Colonic mucosa (tissue), 4 donors: ENCODE results near the gene NAE1. TPM values are rescaled to one million over a fixed set of nuclear protein-coding genes. Genes with fewer than 3 reads are reported as not detected.

Experiments
- DNase-seq: peaks from one replicate; pipeline ENCODE4 v3.0.0-alpha.2; 2020
- H3K27ac ChIP-seq: fragments of 200-600 bp; one replicate; pipeline ENCODE4 v1.8.0; 2021
- H3K27me3 ChIP-seq: fragments of 200-600 bp; one replicate; pipeline ENCODE4 v1.8.0; 2021
- H3K36me3 ChIP-seq: fragments of 200-600 bp; one replicate; pipeline ENCODE4 v1.8.0; 2021
- H3K4me1 ChIP-seq: fragments of 200-600 bp; one replicate; pipeline ENCODE4 v1.8.0; 2021; ENCODE audit warnings: mild to moderate bottlenecking
- H3K4me3 ChIP-seq: fragments of 200-600 bp; one replicate; pipeline ENCODE4 v1.8.0; 2021
- H3K9ac ChIP-seq, 2 donors: one replicate each; pipeline ENCODE4 v1.7.0; 2013; ENCODE audit warnings: control low read depth in 2 of 2, low read depth in 2 of 2, low read length in 2 of 2
- H3K9me3 ChIP-seq: fragments of 200-600 bp; one replicate; pipeline ENCODE4 v1.8.0; 2021
- CTCF ChIP-seq: fragments of 200-600 bp; IDR thresholded peaks from one replicate; pipeline ENCODE4 v1.8.0; 2022; ENCODE audit warnings: antibody characterized with exemption, mild to moderate bottlenecking
- intact Hi-C: fragments of 100-400 bp; cut with DNase I; formaldehyde crosslinking; loops from one replicate; pipeline ENCODE4 v1.14.1; 2022
- total RNA-seq, 2 donors: library from RNA; stranded (reverse); fragmentation: NEBNext Ultra II Directional in 1 of 2; extraction: Animal tissue kit (Norgen Biotek cat#: 25700) in 1 of 2; gene quantifications; one replicate each; pipeline ENCODE4 v1.2.1, GENCODE V29; 2021
- donor health status: healthy.
- donor health status: DM: no; HTN: no; CAD: no.
- donor health status: DM: no; HTN: no; CAD: no.

NAE1 gene
- total RNA-seq, 2 donors from 2014 or later, result 42.2 to 62.0 TPM

- TF ChIP-seq CTCF, result no peak
- Histone ChIP-seq H3K27ac (no peak overlapping the region), H3K36me3 (no peaks in the 10 kb centered on the region), H3K9ac (no peak overlapping the region), H3K9me3 (no peaks in the 10 kb centered on the region), H3K4me3 (no peak overlapping the region), H3K4me1 (no peaks in the 10 kb centered on the region), H3K27me3 (no peaks in the 10 kb centered on the region)
- intact Hi-C loops, result loop anchor here (10.0 kb wide), 1 partner anchor 455 kb away; no protein-coding TSS in a partner anchor
- no peak for DNase-seq
Observed at GRCh38 chr16:66859397-66860068, 28.8 kb upstream of the NAE1 start.

GRCh38 chr16:66858740-66859396 lies 28.1 kb upstream of the NAE1 start:
- peak; percentile 34 for DNase-seq
- H3K9me3 ChIP-seq, result no peaks in the 10 kb centered on the region
- H3K4me3 ChIP-seq, result no peak overlapping the region
- H3K4me1 ChIP-seq, result no peaks in the 10 kb centered on the region
- H3K27me3 ChIP-seq, result no peaks in the 10 kb centered on the region
- no peaks in the 10 kb centered on the region for H3K36me3 ChIP-seq
- H3K27ac ChIP-seq, result no peak overlapping the region
- intact Hi-C loops, result loop anchor here (10.0 kb wide), 1 partner anchor 454 kb away; no protein-coding TSS in a partner anchor
- no peak overlapping the region for H3K9ac ChIP-seq
- no peak for TF ChIP-seq CTCF

GRCh38 chr16:66857437-66857836 lies 26.7 kb upstream of the NAE1 start:
- H3K27ac ChIP-seq, result no peak overlapping the region
- intact Hi-C loops, result loop anchor here (10.0 kb wide), 1 partner anchor 453 kb away; no protein-coding TSS in a partner anchor
- no peak for TF ChIP-seq CTCF

GRCh38 chr16:66856801-66857200 lies 26.0 kb upstream of the NAE1 start:
- Histone ChIP-seq H3K27ac (no peak overlapping the region), H3K27me3 (no peaks in the 10 kb centered on the region), H3K9ac (no peak overlapping the region), H3K4me1 (no peaks in the 10 kb centered on the region), H3K36me3 (no peaks in the 10 kb centered on the region), H3K9me3 (no peaks in the 10 kb centered on the region), H3K4me3 (no peak overlapping the region)
- intact Hi-C loops, result loop anchor here (10.0 kb wide), 1 partner anchor 452 kb away; no protein-coding TSS in a partner anchor
- no peak for TF ChIP-seq CTCF
- DNase-seq, result no peak

More at GRCh38 chr16:66857437-66857836, 26.7 kb upstream of the NAE1 start:
- Histone ChIP-seq H3K9ac (no peak overlapping the region), H3K4me1 (no peaks in the 10 kb centered on the region), H3K36me3 (no peaks in the 10 kb centered on the region), H3K4me3 (no peak overlapping the region), H3K27me3 (no peaks in the 10 kb centered on the region), H3K9me3 (no peaks in the 10 kb centered on the region)
- no peak for DNase-seq

GRCh38 chr16:66856184-66856730 lies 25.5 kb upstream of the NAE1 start:
- Histone ChIP-seq H3K4me3 (no peak overlapping the region), H3K27me3 (no peaks in the 10 kb centered on the region), H3K27ac (no peak overlapping the region), H3K9me3 (no peaks in the 10 kb centered on the region), H3K9ac (no peak overlapping the region), H3K4me1 (no peaks in the 10 kb centered on the region), H3K36me3 (no peaks in the 10 kb centered on the region)
- no peak for DNase-seq
- intact Hi-C loops, result loop anchor here (10.0 kb wide), 1 partner anchor 451 kb away; no protein-coding TSS in a partner anchor
- TF ChIP-seq CTCF, result no peak
